Hepatocyte (in vitro differentiated cells): Measurements from ENCODE around the gene SYTL3. TPM values are rescaled to one million over a fixed set of nuclear protein-coding genes. Genes with fewer than 3 reads are reported as not detected.

Experiments used
- DNase-seq: peaks from one replicate; pipeline ENCODE4 v3.0.0-alpha.2; 2016; ENCODE audit warnings: low spot score
- H2AFZ ChIP-seq: fragments of 200-600 bp; sonication (generic); 2 replicates; pipeline ENCODE4 v1.6.0; 2016; ENCODE audit warnings: antibody characterized with exemption, mild to moderate bottlenecking
- H3K27ac ChIP-seq: fragments of 200-600 bp; sonication (generic); 2 replicates; pipeline ENCODE4 v1.5.1; 2016; ENCODE audit warnings: mild to moderate bottlenecking
- H3K27me3 ChIP-seq: fragments of 200-600 bp; sonication (generic); 2 replicates; pipeline ENCODE4 v1.6.1; 2016
- H3K36me3 ChIP-seq: fragments of 200-600 bp; sonication (generic); replicated peaks from 2 replicates; pipeline ENCODE4 v1.5.1; 2016; ENCODE audit warnings: low read depth; ENCODE audit not compliant: insufficient read depth
- H3K4me1 ChIP-seq: fragments of 200-600 bp; sonication (generic); 2 replicates; pipeline ENCODE4 v1.5.1; 2016; ENCODE audit warnings: mild to moderate bottlenecking, moderate library complexity; ENCODE audit not compliant: insufficient read depth
- H3K4me2 ChIP-seq: fragments of 200-600 bp; sonication (generic); 2 replicates; pipeline ENCODE4 v1.6.0; 2016
- H3K4me3 ChIP-seq: fragments of 200-600 bp; sonication (generic); 2 replicates; pipeline ENCODE4 v1.5.1; 2016; ENCODE audit warnings: mild to moderate bottlenecking
- H3K79me2 ChIP-seq: fragments of 200-600 bp; sonication (generic); 2 replicates; pipeline ENCODE4 v1.6.0; 2017; ENCODE audit warnings: mild to moderate bottlenecking
- H3K9me2 ChIP-seq: fragments of 200-600 bp; sonication (generic); replicated peaks from 2 replicates; pipeline ENCODE4 v1.6.0; 2017; ENCODE audit warnings: mild to moderate bottlenecking; ENCODE audit not compliant: insufficient read depth
- H3K9me3 ChIP-seq: fragments of 200-600 bp; sonication (generic); 2 replicates; pipeline ENCODE4 v1.5.1; 2016; ENCODE audit warnings: low read depth, mild to moderate bottlenecking
- H4K20me1 ChIP-seq: fragments of 200-600 bp; sonication (generic); 2 replicates; pipeline ENCODE4 v1.6.0; 2016; ENCODE audit warnings: mild to moderate bottlenecking; ENCODE audit not compliant: insufficient read depth, poor library complexity, severe bottlenecking
- CTCF ChIP-seq: fragments of 200-600 bp; sonication (generic); IDR thresholded peaks from 2 replicates; pipeline ENCODE4 v1.5.1; 2016; ENCODE audit warnings: antibody characterized with exemption, mild to moderate bottlenecking; ENCODE audit not compliant: poor library complexity
- EZH2 ChIP-seq: fragments of 200-600 bp; sonication (generic); IDR thresholded peaks from 2 replicates; pipeline ENCODE4 v1.6.1; 2016; ENCODE audit warnings: antibody characterized with exemption, mild to moderate bottlenecking, borderline replicate concordance
- EZH2phosphoT487 ChIP-seq: fragments of 200-600 bp; sonication (generic); IDR thresholded peaks from one replicate; pipeline ENCODE4 v1.6.1; 2018; ENCODE audit warnings: antibody characterized with exemption, mild to moderate bottlenecking, low read depth, moderate library complexity; ENCODE audit not compliant: unreplicated experiment, severe bottlenecking
- WGBS: methylation state at CpG from one replicate; pipeline ENCODE4 v1.1.6; 2016; ENCODE audit warnings: low lambda C conversion rate; ENCODE audit errors: missing lambda C conversion rate; 5-methylcytosine and 5-hydroxymethylcytosine counted together
- polyA plus RNA-seq: library from polyadenylated mRNA; unstranded; fragments of >200 nt; fragmentation: Nextera tagmentation; extraction: Ambion mirVana; gene quantifications from 2 replicates; pipeline ENCODE4 v1.2.1, GENCODE V29; 2016
- total RNA-seq: library from RNA; depleted of rRNA; stranded (reverse); fragments of >200 nt; gene quantifications from 2 replicates; pipeline ENCODE4 v1.2.3, GENCODE V29; 2014

The SYTL3 gene
- total and polyA plus RNA-seq, 2 experiments from 2014 or later = 1.4 to 1.5 TPM

GRCh38 chr6:158725704-158726103, 75.8 kb downstream of the SYTL3 start:
- TF ChIP-seq CTCF (no peak), EZH2phosphoT487 (no peak), EZH2 (no peak)
- DNase-seq = no peak
- 91% methylated on average over 8 of the region's 8 CpGs for WGBS

GRCh38 chr6:158729906-158730540, 80.2 kb downstream of the SYTL3 start:
- Histone ChIP-seq H2AFZ (peak overlapping the region; percentile 19), H3K4me3 (no peak overlapping the region), H4K20me1 (no peaks in the 10 kb centered on the region), H3K9me3 (no peaks in the 10 kb centered on the region), H3K4me2 (peak overlapping the region; percentile 66), H3K4me1 (peaks cover 11% of the 10 kb centered on the region), H3K36me3 (no peaks in the 10 kb centered on the region), H3K79me2 (no peaks in the 10 kb centered on the region), H3K9me2 (no peaks in the 10 kb centered on the region), H3K27ac (peak overlapping the region; percentile 96), H3K27me3 (no peaks in the 10 kb centered on the region)
- DNase-seq = no peak
- WGBS = 28% methylated on average over 6 of the region's 6 CpGs
- TF ChIP-seq EZH2 (no peak), EZH2phosphoT487 (no peak), CTCF (no peak)

More at GRCh38 chr6:158725704-158726103, 75.8 kb downstream of the SYTL3 start:
- Histone ChIP-seq H3K4me2 (no peak overlapping the region), H3K9me3 (no peaks in the 10 kb centered on the region), H4K20me1 (no peaks in the 10 kb centered on the region), H3K36me3 (no peaks in the 10 kb centered on the region), H3K27ac (no peak overlapping the region), H3K4me3 (no peak overlapping the region), H3K79me2 (no peaks in the 10 kb centered on the region), H3K9me2 (no peaks in the 10 kb centered on the region), H3K27me3 (no peaks in the 10 kb centered on the region), H3K4me1 (peaks cover 11% of the 10 kb centered on the region), H2AFZ (no peak overlapping the region)

GRCh38 chr6:158730541-158730907, 80.7 kb downstream of the SYTL3 start:
- TF ChIP-seq CTCF = peak; percentile 19
- TF ChIP-seq EZH2phosphoT487 = no peak

GRCh38 chr6:158735009-158735408, 85.2 kb downstream of the SYTL3 start:
- Histone ChIP-seq H3K4me3 (no peak overlapping the region), H3K79me2 (no peaks in the 10 kb centered on the region), H4K20me1 (no peaks in the 10 kb centered on the region), H3K4me1 (no peaks in the 10 kb centered on the region), H3K9me3 (no peaks in the 10 kb centered on the region), H3K4me2 (no peak overlapping the region), H3K27me3 (no peaks in the 10 kb centered on the region), H3K9me2 (no peaks in the 10 kb centered on the region), H2AFZ (no peak overlapping the region), H3K27ac (no peak overlapping the region), H3K36me3 (no peaks in the 10 kb centered on the region)
- TF ChIP-seq EZH2phosphoT487 (no peak), CTCF (no peak), EZH2 (no peak)
- 85% methylated on average over 3 of the region's 3 CpGs for WGBS
- no peak for DNase-seq

More at GRCh38 chr6:158730541-158730907, 80.7 kb downstream of the SYTL3 start:
- DNase-seq = peak; percentile 90
- H3K9me3 ChIP-seq = no peaks in the 10 kb centered on the region
- H3K36me3 ChIP-seq = no peaks in the 10 kb centered on the region
- H3K4me1 ChIP-seq = peaks cover 11% of the 10 kb centered on the region
- peak overlapping the region; percentile 96 for H3K27ac ChIP-seq
- peak overlapping the region; percentile 66 for H3K4me2 ChIP-seq
- H3K79me2 ChIP-seq = no peaks in the 10 kb centered on the region
- H3K4me3 ChIP-seq = no peak overlapping the region
- H2AFZ ChIP-seq = peak overlapping the region; percentile 19
- WGBS = 21% methylated on average over 18 of the region's 18 CpGs
- no peaks in the 10 kb centered on the region for H3K9me2 ChIP-seq
- H4K20me1 ChIP-seq = no peaks in the 10 kb centered on the region
- no peaks in the 10 kb centered on the region for H3K27me3 ChIP-seq
